Neutrophil (primary cell): Measurements from ENCODE around the gene JAM3.

Experiments used
- H3K27ac ChIP-seq: fragments of 200-600 bp; sonication (generic); 2 replicates; pipeline ENCODE4 v1.5.1; 2016; ENCODE audit warnings: mild to moderate bottlenecking, moderate library complexity
- H3K27me3 ChIP-seq: fragments of 200-600 bp; sonication (generic); 2 replicates; pipeline ENCODE4 v1.6.0; 2016; ENCODE audit warnings: mild to moderate bottlenecking
- H3K36me3 ChIP-seq: fragments of 200-600 bp; sonication (generic); 2 replicates; pipeline ENCODE4 v1.5.1; 2017
- H3K4me1 ChIP-seq, 2 experiments: fragments of 200-600 bp in 1 of 2; sonication (generic) in 1 of 2; 1 replicate in 1 of 2; 2 replicates in 1 of 2; pipeline versions ENCODE4 v1.5.1 to v1.6.1; 2013 to 2016; ENCODE audit warnings: low read depth in 1 of 2, low read length in 1 of 2, mild to moderate bottlenecking in 1 of 2, moderate library complexity in 1 of 2; ENCODE audit not compliant: control insufficient read depth in 1 of 2, insufficient read depth in 1 of 2
- H3K4me3 ChIP-seq, 2 experiments: fragments of 200-600 bp in 1 of 2; sonication (generic) in 1 of 2; 1 replicate in 1 of 2; 2 replicates in 1 of 2; pipeline ENCODE4 v1.5.1; 2013 to 2016; ENCODE audit warnings: low read depth in 1 of 2, low read length in 1 of 2, mild to moderate bottlenecking in 1 of 2, moderate library complexity in 1 of 2
- H3K9me3 ChIP-seq: fragments of 200-600 bp; sonication (generic); 2 replicates; pipeline ENCODE4 v1.5.1; 2016
- TF ChIP-seq, protein P1 (sequence below): fragments of 200-600 bp; sonication (generic); IDR thresholded peaks from 2 replicates; pipeline ENCODE4 v1.5.1; 2016; ENCODE audit warnings: antibody characterized with exemption

The JAM3 gene

DNA sequence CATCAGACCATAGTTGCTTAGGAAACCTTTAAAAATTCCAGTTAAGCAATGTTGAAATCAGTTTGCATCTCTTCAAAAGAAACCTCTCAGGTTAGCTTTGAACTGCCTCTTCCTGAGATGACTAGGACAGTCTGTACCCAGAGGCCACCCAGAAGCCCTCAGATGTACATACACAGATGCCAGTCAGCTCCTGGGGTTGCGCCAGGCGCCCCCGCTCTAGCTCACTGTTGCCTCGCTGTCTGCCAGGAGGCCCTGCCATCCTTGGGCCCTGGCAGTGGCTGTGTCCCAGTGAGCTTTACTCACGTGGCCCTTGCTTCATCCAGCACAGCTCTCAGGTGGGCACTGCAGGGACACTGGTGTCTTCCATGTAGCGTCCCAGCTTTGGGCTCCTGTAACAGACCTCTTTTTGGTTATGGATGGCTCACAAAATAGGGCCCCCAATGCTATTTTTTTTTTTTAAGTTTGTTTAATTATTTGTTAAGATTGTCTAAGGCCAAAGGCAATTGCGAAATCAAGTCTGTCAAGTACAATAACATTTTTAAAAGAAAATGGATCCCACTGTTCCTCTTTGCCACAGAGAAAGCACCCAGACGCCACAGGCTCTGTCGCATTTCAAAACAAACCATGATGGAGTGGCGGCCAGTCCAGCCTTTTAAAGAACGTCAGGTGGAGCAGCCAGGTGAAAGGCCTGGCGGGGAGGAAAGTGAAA, 81.5 kb downstream of the JAM3 start:
- H3K4me1 ChIP-seq: no peaks in the 10 kb centered on the region
- H3K36me3 ChIP-seq: peaks cover 51% of the 10 kb centered on the region
- H3K4me3 ChIP-seq: no peak overlapping the region
- TF ChIP-seq, protein P1, sequence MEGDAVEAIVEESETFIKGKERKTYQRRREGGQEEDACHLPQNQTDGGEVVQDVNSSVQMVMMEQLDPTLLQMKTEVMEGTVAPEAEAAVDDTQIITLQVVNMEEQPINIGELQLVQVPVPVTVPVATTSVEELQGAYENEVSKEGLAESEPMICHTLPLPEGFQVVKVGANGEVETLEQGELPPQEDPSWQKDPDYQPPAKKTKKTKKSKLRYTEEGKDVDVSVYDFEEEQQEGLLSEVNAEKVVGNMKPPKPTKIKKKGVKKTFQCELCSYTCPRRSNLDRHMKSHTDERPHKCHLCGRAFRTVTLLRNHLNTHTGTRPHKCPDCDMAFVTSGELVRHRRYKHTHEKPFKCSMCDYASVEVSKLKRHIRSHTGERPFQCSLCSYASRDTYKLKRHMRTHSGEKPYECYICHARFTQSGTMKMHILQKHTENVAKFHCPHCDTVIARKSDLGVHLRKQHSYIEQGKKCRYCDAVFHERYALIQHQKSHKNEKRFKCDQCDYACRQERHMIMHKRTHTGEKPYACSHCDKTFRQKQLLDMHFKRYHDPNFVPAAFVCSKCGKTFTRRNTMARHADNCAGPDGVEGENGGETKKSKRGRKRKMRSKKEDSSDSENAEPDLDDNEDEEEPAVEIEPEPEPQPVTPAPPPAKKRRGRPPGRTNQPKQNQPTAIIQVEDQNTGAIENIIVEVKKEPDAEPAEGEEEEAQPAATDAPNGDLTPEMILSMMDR: no peak
- no peaks in the 10 kb centered on the region for H3K27me3 ChIP-seq
- H3K9me3 ChIP-seq: no peaks in the 10 kb centered on the region
- H3K27ac ChIP-seq: no peak overlapping the region

DNA sequence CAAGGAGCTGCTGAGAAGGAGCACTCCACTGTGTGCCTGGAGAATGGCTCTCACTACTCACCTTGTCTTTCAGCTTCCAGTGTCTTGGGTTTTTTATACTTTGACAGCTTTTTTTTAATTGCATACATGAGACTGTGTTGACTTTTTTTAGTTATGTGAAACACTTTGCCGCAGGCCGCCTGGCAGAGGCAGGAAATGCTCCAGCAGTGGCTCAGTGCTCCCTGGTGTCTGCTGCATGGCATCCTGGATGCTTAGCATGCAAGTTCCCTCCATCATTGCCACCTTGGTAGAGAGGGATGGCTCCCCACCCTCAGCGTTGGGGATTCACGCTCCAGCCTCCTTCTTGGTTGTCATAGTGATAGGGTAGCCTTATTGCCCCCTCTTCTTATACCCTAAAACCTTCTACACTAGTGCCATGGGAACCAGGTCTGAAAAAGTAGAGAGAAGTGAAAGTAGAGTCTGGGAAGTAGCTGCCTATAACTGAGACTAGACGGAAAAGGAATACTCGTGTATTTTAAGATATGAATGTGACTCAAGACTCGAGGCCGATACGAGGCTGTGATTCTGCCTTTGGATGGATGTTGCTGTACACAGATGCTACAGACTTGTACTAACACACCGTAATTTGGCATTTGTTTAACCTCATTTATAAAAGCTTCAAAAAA, 82.3 kb downstream of the JAM3 start:
- H3K4me1 ChIP-seq: no peaks in the 10 kb centered on the region
- no peak overlapping the region for H3K27ac ChIP-seq
- no peak overlapping the region for H3K4me3 ChIP-seq
- H3K9me3 ChIP-seq: no peaks in the 10 kb centered on the region
- H3K36me3 ChIP-seq: peaks cover 60% of the 10 kb centered on the region
- TF ChIP-seq, protein P1: no peak
- no peaks in the 10 kb centered on the region for H3K27me3 ChIP-seq

DNA sequence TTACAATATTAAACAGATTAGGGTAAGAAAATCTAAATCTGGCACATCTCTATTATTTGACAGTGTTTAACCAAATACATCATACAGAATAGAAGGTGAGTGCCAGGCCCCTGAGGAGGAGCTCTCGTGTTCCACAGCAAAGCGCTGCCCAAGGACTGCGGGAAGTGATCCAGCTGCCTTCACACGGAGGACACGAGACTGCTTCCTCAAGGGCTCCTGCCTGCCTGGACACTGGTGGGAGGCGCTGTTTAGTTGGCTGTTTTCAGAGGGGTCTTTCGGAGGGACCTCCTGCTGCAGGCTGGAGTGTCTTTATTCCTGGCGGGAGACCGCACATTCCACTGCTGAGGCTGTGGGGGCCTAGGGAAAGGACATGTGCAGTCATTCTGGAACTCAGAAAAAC, 83.8 kb downstream of the JAM3 start:
- H3K4me1 ChIP-seq: no peaks in the 10 kb centered on the region
- H3K27ac ChIP-seq: no peak overlapping the region
- H3K9me3 ChIP-seq: no peaks in the 10 kb centered on the region
- peaks cover 73% of the 10 kb centered on the region for H3K36me3 ChIP-seq
- TF ChIP-seq, protein P1: no peak
- H3K4me3 ChIP-seq: no peak overlapping the region
- no peaks in the 10 kb centered on the region for H3K27me3 ChIP-seq

DNA sequence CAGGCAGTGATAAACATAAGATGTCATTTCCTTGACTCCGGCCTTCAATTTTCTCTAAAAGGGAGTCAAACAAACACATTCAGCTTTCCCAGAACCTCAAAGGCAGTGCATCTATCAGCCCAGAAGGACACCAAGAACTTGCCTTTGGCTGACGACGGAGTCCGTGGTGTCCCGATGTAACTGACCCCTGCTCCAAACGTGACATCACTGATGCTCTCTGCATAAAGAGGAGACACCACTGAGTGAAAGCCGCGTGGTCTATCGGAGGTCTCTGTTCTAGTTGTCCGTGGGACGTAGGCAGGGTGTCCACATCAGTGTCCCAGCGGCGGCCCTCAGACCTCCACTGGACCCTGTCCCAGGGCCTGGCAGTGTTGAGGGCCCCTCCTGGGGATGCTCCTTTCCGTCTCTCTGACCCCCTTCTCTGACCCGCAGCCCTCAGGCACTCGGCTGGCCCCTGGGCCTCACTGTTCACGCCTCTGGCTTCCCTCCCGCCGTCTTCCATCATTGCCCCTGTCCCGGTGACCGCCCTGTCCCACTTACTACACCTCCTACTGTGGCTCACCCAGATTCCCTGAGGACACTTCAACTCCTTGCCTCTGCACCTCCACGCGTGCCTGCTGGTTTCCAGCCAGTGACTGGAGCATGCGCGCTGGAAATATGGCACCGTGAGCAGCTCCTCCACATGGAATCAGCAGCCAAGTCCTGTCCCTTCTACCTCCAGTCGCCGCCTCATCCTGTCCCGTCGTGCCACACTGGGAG, 84.5 kb downstream of the JAM3 start:
- Histone ChIP-seq H3K36me3 (peaks cover 79% of the 10 kb centered on the region), H3K9me3 (no peaks in the 10 kb centered on the region), H3K4me3 (no peak overlapping the region), H3K27ac (no peak overlapping the region), H3K27me3 (no peaks in the 10 kb centered on the region), H3K4me1 (no peaks in the 10 kb centered on the region)
- TF ChIP-seq, protein P1: no peak

DNA sequence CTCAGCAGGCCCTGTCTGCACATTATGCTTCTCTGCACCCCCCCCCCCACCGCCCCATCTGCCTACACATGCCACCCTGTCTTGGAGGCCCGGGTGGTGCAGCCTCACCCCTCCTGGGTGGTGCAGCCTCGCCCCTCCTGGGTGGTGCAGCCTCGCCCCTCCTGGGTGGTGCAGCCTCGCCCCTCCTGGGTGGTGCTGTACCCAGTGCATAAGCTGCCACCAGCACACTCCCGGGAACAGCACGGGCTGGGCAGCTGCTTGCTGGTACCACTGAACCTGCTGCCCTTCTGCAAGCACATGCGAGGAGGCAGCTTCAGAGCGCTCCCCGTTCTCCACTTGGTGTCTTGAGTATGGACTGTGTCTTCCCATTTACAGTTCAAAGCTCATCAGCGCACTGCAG, 85.6 kb downstream of the JAM3 start:
- peaks cover 91% of the 10 kb centered on the region for H3K36me3 ChIP-seq
- no peak overlapping the region for H3K4me3 ChIP-seq

More for the DNA sequence above, 85.6 kb downstream of the JAM3 start:
- H3K27me3 ChIP-seq: no peaks in the 10 kb centered on the region
- no peak overlapping the region for H3K27ac ChIP-seq
- no peaks in the 10 kb centered on the region for H3K9me3 ChIP-seq
- TF ChIP-seq, protein P1: no peak
- H3K4me1 ChIP-seq: no peaks in the 10 kb centered on the region
